Vagina (tissue), 2 donors: ENCODE results near the gene SHISA6. TPM values are rescaled to one million over a fixed set of nuclear protein-coding genes. Genes with fewer than 3 reads are reported as not detected.

ENCODE experiments used
- DNase-seq, 2 donors: peaks; one replicate each; pipeline ENCODE4 v3.0.0-alpha.2; 2017; ENCODE audit errors: extremely low spot score in 2 of 2
- H3K27ac ChIP-seq: fragments of 200-600 bp; sonication (generic); one replicate; pipeline ENCODE4 v1.5.1; 2019
- H3K27me3 ChIP-seq: fragments of 200-600 bp; sonication (generic); one replicate; pipeline ENCODE4 v1.5.1; 2019
- H3K36me3 ChIP-seq, 2 donors: fragments of 200-600 bp; sonication (generic); one replicate each; pipeline ENCODE4 v1.5.1; 2017 to 2019
- H3K4me1 ChIP-seq: fragments of 200-600 bp; sonication (generic); one replicate; pipeline ENCODE4 v1.5.1; 2019
- H3K4me3 ChIP-seq, 2 donors: fragments of 200-600 bp; sonication (generic); 1 replicate in 1 of 2; 2 replicates in 1 of 2; pipeline ENCODE4 v1.5.1; 2016 to 2019
- H3K9me3 ChIP-seq: fragments of 200-600 bp; sonication (generic); one replicate; pipeline ENCODE4 v1.5.1; 2019
- POLR2A ChIP-seq, 2 donors: fragments of 450-650 bp; IDR thresholded peaks; one replicate each; pipeline ENCODE4 v1.6.1; 2017; ENCODE audit warnings: antibody characterized with exemption in 2 of 2, mild to moderate bottlenecking in 2 of 2, moderate library complexity in 2 of 2
- POLR2AphosphoS5 ChIP-seq, 2 donors: sonication (generic); formaldehyde crosslinking; IDR thresholded peaks; one replicate each; pipeline ENCODE4 v1.9.0; 2017; ENCODE audit warnings: antibody characterized with exemption in 2 of 2, mild to moderate bottlenecking in 2 of 2, low read depth in 1 of 2; ENCODE audit not compliant: insufficient read depth in 1 of 2
- intact Hi-C: fragments of 100-400 bp; cut with DNase I; formaldehyde crosslinking; loops from one replicate; pipeline ENCODE4 v1.15.1; 2023
- total RNA-seq: library from RNA; depleted of rRNA; stranded (reverse); fragments of >200 nt; gene quantifications from one replicate; pipeline ENCODE4 v1.2.3, GENCODE V29; 2016
- TF ChIP-seq, protein P1 (sequence below), 3 experiments: fragments of 450-650 bp in 2 of 3; fragments of 200-600 bp in 1 of 3; sonication (generic) in 1 of 3; IDR thresholded peaks; one replicate each; pipeline ENCODE4 v1.5.1; 2017 to 2019; ENCODE audit warnings: antibody characterized with exemption in 3 of 3, mild to moderate bottlenecking in 2 of 3, moderate library complexity in 2 of 3

SHISA6 gene
- total RNA-seq, 1 donor from 2014 or later: 1.5 TPM

- TF ChIP-seq POLR2A (IDR thresholded peaks at IDR 0.05): no peak
- no peak for TF ChIP-seq POLR2AphosphoS5 (IDR thresholded peaks at IDR 0.05; ENCODE audit: insufficient read depth in 1 of 2, low read depth in 1 of 2)
- TF ChIP-seq, protein P1, sequence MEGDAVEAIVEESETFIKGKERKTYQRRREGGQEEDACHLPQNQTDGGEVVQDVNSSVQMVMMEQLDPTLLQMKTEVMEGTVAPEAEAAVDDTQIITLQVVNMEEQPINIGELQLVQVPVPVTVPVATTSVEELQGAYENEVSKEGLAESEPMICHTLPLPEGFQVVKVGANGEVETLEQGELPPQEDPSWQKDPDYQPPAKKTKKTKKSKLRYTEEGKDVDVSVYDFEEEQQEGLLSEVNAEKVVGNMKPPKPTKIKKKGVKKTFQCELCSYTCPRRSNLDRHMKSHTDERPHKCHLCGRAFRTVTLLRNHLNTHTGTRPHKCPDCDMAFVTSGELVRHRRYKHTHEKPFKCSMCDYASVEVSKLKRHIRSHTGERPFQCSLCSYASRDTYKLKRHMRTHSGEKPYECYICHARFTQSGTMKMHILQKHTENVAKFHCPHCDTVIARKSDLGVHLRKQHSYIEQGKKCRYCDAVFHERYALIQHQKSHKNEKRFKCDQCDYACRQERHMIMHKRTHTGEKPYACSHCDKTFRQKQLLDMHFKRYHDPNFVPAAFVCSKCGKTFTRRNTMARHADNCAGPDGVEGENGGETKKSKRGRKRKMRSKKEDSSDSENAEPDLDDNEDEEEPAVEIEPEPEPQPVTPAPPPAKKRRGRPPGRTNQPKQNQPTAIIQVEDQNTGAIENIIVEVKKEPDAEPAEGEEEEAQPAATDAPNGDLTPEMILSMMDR (IDR thresholded peaks at IDR 0.05): no peak
- H3K36me3 ChIP-seq: no peaks in the 10 kb centered on the region
- DNase-seq: no peak
- no peaks in the 10 kb centered on the region for H3K4me1 ChIP-seq
- no peaks in the 10 kb centered on the region for H3K27me3 ChIP-seq
- no peak overlapping the region for H3K27ac ChIP-seq
- H3K4me3 ChIP-seq: no peak overlapping the region
- H3K9me3 ChIP-seq: no peaks in the 10 kb centered on the region
- intact Hi-C loops: no loop called here
Observed at GRCh38 chr17:11499881-11500280, 258.9 kb downstream of the SHISA6 start.

DNA sequence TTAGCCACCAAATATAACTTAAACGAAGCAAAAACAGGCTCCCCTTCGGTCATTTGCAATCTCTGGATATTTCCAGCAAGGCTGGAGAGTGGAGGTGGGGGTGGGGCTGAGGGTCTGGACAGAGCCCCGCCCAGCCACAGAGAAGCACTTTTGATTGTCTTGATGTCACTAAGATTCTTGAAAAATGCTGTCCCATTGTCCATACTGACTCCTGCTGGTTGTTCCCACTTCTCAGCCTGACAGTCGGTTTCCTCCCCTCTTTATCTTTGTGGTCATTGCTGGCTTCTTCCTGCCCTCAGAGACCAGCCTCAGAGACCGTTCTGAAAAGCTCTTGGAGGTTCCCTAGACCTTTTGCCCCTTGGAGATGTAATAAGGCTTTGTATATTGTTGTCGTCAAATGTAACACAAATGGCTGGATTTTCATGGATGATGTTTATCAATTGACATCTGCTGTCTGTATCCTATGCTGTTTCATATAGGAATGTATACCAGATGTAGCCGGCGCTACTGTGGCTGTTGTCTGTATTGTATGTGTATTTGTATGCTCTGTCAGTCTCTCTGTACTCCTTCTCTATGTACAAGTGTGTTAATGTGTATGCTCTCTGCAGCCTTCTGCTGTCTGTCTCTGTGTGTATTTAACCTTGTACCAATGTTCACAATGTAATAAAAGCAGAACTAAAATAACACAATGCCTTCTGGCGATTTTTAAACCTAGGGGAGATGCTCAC is 262.5 kb downstream of the SHISA6 start:
- TF ChIP-seq, protein P1 (IDR thresholded peaks at IDR 0.05): no peak
- no peak for TF ChIP-seq POLR2AphosphoS5 (IDR thresholded peaks at IDR 0.05; ENCODE audit: insufficient read depth in 1 of 2, low read depth in 1 of 2)
- no peak for TF ChIP-seq POLR2A (IDR thresholded peaks at IDR 0.05)
- no peaks in the 10 kb centered on the region for H3K4me1 ChIP-seq
- no peak overlapping the region for H3K27ac ChIP-seq

GRCh38 chr17:11506635-11507034 is 265.6 kb downstream of the SHISA6 start:
- no peaks in the 10 kb centered on the region for H3K27me3 ChIP-seq
- H3K27ac ChIP-seq: no peak overlapping the region
- H3K4me1 ChIP-seq: no peaks in the 10 kb centered on the region
- TF ChIP-seq, protein P1 (IDR thresholded peaks at IDR 0.05): no peak
- TF ChIP-seq POLR2AphosphoS5 (IDR thresholded peaks at IDR 0.05; ENCODE audit: insufficient read depth in 1 of 2, low read depth in 1 of 2) (no peak), POLR2A (IDR thresholded peaks at IDR 0.05) (no peak)
- H3K36me3 ChIP-seq: no peaks in the 10 kb centered on the region
- intact Hi-C loops: no loop called here
- DNase-seq: no peak
- no peaks in the 10 kb centered on the region for H3K9me3 ChIP-seq
- H3K4me3 ChIP-seq: no peak overlapping the region

More for the DNA sequence above, 262.5 kb downstream of the SHISA6 start:
- H3K36me3 ChIP-seq: no peaks in the 10 kb centered on the region
- intact Hi-C loops: no loop called here
- DNase-seq: no peak
- no peaks in the 10 kb centered on the region for H3K9me3 ChIP-seq
- no peaks in the 10 kb centered on the region for H3K27me3 ChIP-seq
- H3K4me3 ChIP-seq: no peak overlapping the region

GRCh38 chr17:11511696-11512095 is 270.7 kb downstream of the SHISA6 start:
- TF ChIP-seq, protein P1 (IDR thresholded peaks at IDR 0.05): no peak
- TF ChIP-seq POLR2AphosphoS5 (IDR thresholded peaks at IDR 0.05; ENCODE audit: insufficient read depth in 1 of 2, low read depth in 1 of 2): no peak
- TF ChIP-seq POLR2A (IDR thresholded peaks at IDR 0.05): no peak
- no peaks in the 10 kb centered on the region for H3K27me3 ChIP-seq
- no peak for DNase-seq
- intact Hi-C loops: no loop called here
- H3K27ac ChIP-seq: no peak overlapping the region
- no peak overlapping the region for H3K4me3 ChIP-seq
- H3K4me1 ChIP-seq: no peaks in the 10 kb centered on the region
- no peaks in the 10 kb centered on the region for H3K9me3 ChIP-seq
- H3K36me3 ChIP-seq: no peaks in the 10 kb centered on the region

DNA sequence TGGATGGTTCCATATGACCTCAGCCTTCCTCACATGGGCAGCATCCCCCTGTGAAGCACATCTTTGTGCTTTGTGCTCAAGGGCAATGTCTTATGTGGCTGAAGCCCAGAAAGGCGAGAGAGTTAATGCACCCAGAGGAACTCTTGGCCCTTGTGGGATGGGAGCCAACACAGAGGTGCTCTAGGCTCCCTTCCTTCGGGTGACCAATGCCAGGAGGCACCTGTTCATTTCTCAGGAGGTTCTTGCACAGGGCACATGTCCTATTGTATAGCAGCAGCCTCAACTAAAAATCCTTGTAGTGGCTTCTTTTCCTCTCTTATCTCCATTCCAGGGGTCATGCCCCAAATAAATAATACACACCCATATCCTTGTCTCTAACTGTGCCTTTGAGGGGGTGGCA is 273.6 kb downstream of the SHISA6 start:
- intact Hi-C loops: no loop called here
- H3K36me3 ChIP-seq: no peaks in the 10 kb centered on the region
- TF ChIP-seq POLR2A (IDR thresholded peaks at IDR 0.05) (no peak), POLR2AphosphoS5 (IDR thresholded peaks at IDR 0.05; ENCODE audit: insufficient read depth in 1 of 2, low read depth in 1 of 2) (no peak)
- TF ChIP-seq, protein P1 (IDR thresholded peaks at IDR 0.05): no peak

More for the DNA sequence above, 273.6 kb downstream of the SHISA6 start:
- no peak for DNase-seq
- Histone ChIP-seq H3K4me3 (no peak overlapping the region), H3K9me3 (no peaks in the 10 kb centered on the region), H3K4me1 (no peaks in the 10 kb centered on the region), H3K27ac (no peak overlapping the region), H3K27me3 (no peaks in the 10 kb centered on the region)
